ENCODE results near the gene CREB1. TPM values are rescaled to one million over a fixed set of nuclear protein-coding genes. Genes with fewer than 3 reads are reported as not detected.

Gene CREB1
- total RNA-seq, 4 donors from 2014 or later = 56.1 to 105 (median 59.2) TPM

DNA sequence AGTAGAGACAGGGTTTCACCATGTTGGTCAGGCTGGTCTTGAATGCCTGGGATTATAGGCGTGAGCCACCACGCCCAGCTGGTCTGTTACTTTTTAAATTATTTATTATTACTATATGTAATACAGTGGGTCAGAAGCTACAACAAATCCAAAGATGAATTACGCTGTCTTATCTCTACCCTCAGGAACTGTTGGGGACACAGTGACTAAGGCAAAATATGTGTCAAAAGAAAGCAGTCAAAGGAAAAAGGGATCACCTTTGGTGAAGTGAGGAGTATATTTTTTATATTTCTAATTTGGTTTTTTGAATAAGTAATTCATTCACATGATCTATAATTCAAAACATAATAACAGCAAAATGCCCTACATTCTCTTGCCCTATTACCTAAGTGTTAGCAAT, 4.7 kb downstream of the CREB1 start:
- Histone ChIP-seq H3K9me3 (no peaks in the 10 kb centered on the region), H3K4me3 (replicated peaks in 1 of 3) (no peak overlapping the region), H3K27me3 (no peaks in the 10 kb centered on the region), H3K36me3 (no peaks in the 10 kb centered on the region), H3K4me1 (peaks cover 30 to 34% of the 10 kb centered on the region in 2 donors), H3K27ac (peak overlapping the region in 2 of 3 donors; percentile 7 to 92)
- intact Hi-C loops (cut with DNase I) = loop anchor here (10.0 kb wide), 1 partner anchor 180 kb away; the partner anchor contains the start of gene CCNYL1
- TF ChIP-seq, protein P1, sequence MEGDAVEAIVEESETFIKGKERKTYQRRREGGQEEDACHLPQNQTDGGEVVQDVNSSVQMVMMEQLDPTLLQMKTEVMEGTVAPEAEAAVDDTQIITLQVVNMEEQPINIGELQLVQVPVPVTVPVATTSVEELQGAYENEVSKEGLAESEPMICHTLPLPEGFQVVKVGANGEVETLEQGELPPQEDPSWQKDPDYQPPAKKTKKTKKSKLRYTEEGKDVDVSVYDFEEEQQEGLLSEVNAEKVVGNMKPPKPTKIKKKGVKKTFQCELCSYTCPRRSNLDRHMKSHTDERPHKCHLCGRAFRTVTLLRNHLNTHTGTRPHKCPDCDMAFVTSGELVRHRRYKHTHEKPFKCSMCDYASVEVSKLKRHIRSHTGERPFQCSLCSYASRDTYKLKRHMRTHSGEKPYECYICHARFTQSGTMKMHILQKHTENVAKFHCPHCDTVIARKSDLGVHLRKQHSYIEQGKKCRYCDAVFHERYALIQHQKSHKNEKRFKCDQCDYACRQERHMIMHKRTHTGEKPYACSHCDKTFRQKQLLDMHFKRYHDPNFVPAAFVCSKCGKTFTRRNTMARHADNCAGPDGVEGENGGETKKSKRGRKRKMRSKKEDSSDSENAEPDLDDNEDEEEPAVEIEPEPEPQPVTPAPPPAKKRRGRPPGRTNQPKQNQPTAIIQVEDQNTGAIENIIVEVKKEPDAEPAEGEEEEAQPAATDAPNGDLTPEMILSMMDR (IDR thresholded peaks at IDR 0.05) = no peak
- TF ChIP-seq POLR2A (IDR thresholded peaks at IDR 0.05) = no peak
- DNase-seq = no peak
- 96 to 98% methylated on average over 3 of the region's 3 CpGs for WGBS, 2 donors

DNA sequence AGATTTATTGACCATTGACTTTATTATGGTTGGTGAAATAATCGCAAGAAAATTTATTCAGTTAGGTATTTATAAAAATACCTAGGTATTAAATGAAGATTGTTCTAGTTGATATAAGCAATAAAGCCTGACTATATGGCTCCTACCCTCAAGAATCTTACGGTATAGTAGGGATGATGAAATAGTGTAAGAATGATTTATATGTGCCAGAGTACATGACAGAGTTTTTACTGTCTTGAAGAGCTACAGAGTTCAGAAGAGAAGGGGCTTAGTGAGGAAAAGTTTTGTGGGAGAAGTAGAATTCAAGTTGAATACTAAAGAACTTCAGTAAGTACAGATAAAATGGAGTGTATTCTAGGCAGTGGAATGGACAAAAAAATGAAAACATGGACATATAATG, 9.7 kb downstream of the CREB1 start:
- H3K36me3 ChIP-seq = no peaks in the 10 kb centered on the region
- H3K9me3 ChIP-seq = no peaks in the 10 kb centered on the region
- TF ChIP-seq, protein P1 (IDR thresholded peaks at IDR 0.05) = no peak
- TF ChIP-seq POLR2A (IDR thresholded peaks at IDR 0.05) = no peak
- no peak for DNase-seq
- intact Hi-C loops (cut with DNase I) = loop anchor here (10.0 kb wide), 1 partner anchor 175 kb away; the partner anchor contains the start of gene CCNYL1
- no peak overlapping the region for H3K27ac ChIP-seq
- no peaks in the 10 kb centered on the region for H3K27me3 ChIP-seq
- H3K4me1 ChIP-seq = peaks cover 0 to 5% of the 10 kb centered on the region in 2 donors
- H3K4me3 ChIP-seq (replicated peaks in 1 of 3) = no peak overlapping the region
- WGBS, 2 donors = 96 to 97% methylated on average over 2 of the region's 2 CpGs

DNA sequence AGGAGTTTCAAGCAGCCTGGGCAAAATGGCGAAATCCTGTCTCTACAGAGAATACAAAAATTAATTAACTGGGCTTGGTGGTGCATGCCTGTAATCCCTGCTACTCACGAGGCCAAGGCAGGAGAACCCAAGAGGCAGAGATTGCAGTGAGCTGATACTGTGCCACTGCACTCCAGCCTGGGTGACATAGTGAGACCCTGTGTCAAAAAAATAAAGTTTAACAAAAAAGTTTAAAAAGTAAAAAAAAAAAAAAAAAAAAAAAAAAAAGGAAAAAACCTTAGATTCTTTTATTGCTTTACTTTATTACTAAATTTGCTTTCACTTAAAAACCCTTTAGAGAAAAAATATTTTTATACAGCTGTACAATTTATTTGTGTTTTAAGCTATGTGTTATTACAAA, 10.7 kb downstream of the CREB1 start:
- TF ChIP-seq, protein P1 (IDR thresholded peaks at IDR 0.05) = no peak
- TF ChIP-seq POLR2A (IDR thresholded peaks at IDR 0.05) = no peak
- 90 to 98% methylated on average over 2 of the region's 2 CpGs for WGBS, 2 donors
- DNase-seq = no peak

DNA sequence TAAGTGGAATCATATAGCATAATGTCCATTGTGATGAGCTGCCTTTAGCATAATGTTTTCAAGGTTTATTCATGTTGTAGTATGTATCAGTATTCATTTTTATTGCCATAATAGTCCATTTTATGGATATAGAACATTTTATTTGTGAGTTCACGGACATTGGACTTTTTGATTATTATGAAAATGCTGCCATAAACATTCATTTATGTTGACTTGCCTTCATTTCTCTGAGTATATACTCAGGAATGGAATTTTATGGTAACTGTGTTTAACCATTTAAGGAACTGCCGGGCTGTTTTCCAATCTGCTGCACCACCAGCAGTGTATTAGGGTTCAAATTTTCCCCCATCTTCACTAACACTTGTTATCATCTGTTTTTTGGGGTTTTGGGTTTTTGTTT, 12.2 kb downstream of the CREB1 start:
- H3K27ac ChIP-seq = no peak overlapping the region
- peaks cover 0 to 5% of the 10 kb centered on the region in 2 donors for H3K4me1 ChIP-seq
- WGBS, 2 donors = 97 to 99% methylated on average over 2 of the region's 2 CpGs
- no peaks in the 10 kb centered on the region for H3K9me3 ChIP-seq
- no peak for DNase-seq
- TF ChIP-seq, protein P1 (IDR thresholded peaks at IDR 0.05) = no peak
- no peak for TF ChIP-seq POLR2A (IDR thresholded peaks at IDR 0.05)
- no peaks in the 10 kb centered on the region for H3K27me3 ChIP-seq
- no peak overlapping the region for H3K4me3 ChIP-seq (replicated peaks in 1 of 3)
- intact Hi-C loops (cut with DNase I) = no loop called here
- H3K36me3 ChIP-seq = no peaks in the 10 kb centered on the region

More for the DNA sequence above, 10.7 kb downstream of the CREB1 start:
- Histone ChIP-seq H3K4me3 (replicated peaks in 1 of 3) (no peak overlapping the region), H3K4me1 (no peaks in the 10 kb centered on the region), H3K36me3 (no peaks in the 10 kb centered on the region), H3K9me3 (no peaks in the 10 kb centered on the region), H3K27me3 (no peaks in the 10 kb centered on the region), H3K27ac (no peak overlapping the region)
- intact Hi-C loops (cut with DNase I) = no loop called here

DNA sequence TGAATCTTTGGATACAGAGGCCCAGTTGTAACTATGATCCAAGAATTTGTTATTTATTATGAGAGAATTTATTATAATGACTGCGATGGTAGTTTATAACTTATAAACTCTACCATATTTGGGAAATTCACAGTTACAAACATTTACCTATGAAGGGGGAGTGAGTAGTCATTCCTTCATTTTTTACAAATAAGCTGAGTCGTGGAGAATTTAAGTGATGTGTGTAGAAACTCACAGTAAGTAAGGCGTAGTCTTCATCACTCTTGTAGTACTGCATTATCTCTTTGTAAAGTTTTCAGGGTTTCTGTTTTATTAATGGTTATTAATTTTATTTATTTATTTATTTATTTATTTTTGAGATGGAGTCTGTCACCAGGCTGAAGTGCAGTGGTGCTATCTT, 13.5 kb downstream of the CREB1 start:
- WGBS, 2 donors = 96 to 97% methylated on average over 3 of the region's 3 CpGs
- Histone ChIP-seq H3K4me3 (replicated peaks in 1 of 3) (no peak overlapping the region), H3K27ac (no peak overlapping the region), H3K27me3 (no peaks in the 10 kb centered on the region), H3K9me3 (no peaks in the 10 kb centered on the region), H3K36me3 (no peaks in the 10 kb centered on the region), H3K4me1 (peaks cover 0 to 8% of the 10 kb centered on the region in 2 donors)
- DNase-seq = no peak
- intact Hi-C loops (cut with DNase I) = no loop called here
- TF ChIP-seq, protein P1 (IDR thresholded peaks at IDR 0.05) = no peak
- TF ChIP-seq POLR2A (IDR thresholded peaks at IDR 0.05) = no peak

Measured in thyroid gland (tissue), 4 donors.